HG02943 (cell line): Measurements from ENCODE around the gene MAGOHB.
"Not testable (repeated sequence)": the region's sequence is repeated elsewhere in the genome, so short reads cannot be mapped to it uniquely, and the experiment has no call there.

Experiments used
- ATAC-seq: cut with Tn5 transposase; IDR thresholded peaks from one replicate; pipeline ENCODE4 v1.9.1; 2021; ENCODE audit warnings: mild to moderate bottlenecking, low read depth, moderate library complexity; ENCODE audit not compliant: unreplicated experiment

Gene MAGOHB

DNA sequence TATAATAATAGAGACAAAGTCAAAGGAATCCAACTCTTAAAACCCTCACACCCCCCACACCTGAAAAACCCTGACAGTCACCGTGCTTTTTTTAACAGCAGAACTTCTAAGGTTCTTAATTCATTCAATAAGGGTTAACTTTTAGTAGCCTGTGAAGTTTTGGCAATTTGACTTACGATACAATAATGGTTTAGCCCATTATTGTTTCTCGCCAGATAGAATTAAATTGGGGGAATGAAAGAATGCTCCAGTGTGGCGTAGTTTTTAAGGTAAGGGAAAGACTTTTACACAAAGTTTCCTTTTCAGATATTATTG lies 604 bp upstream of the MAGOHB start:
- no peak for ATAC-seq

DNA sequence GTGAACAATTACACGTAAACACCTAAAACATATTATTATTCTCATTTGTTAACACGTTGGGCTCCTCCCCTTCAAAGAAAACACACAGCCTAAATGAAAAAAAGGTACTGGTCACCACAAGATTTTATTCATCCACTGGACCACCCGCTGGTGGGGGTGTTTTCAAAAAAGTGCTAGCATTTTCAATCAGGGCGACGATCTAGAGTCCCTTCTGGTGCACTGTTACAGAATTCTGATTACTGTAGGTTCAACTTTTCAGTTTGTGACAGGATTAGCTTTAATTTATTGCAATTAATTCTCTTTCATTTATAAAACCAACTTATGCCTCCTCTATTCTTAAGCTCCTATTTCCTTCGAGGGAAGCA lies 443 bp downstream of the MAGOHB start:
- ATAC-seq, result peak; percentile 27

DNA sequence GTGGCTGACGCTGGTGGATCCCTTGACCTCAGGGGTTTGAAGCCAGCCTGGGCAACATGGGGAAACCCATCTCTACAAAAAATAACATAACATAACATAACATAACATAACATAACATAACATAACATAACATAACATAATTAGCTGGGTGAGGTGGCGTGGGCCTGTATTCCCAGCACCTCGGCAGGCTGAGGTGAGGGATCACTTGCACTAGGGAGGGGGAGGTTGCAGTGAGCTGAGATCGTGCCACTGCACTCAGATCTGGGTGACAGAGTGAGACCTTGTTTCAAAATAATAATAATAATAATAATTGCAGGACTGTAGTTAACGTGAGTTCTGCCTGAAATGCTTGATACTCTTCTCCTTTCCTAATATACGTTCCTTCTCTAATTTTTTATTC lies 1.3 kb downstream of the MAGOHB start:
- no peak for ATAC-seq

DNA sequence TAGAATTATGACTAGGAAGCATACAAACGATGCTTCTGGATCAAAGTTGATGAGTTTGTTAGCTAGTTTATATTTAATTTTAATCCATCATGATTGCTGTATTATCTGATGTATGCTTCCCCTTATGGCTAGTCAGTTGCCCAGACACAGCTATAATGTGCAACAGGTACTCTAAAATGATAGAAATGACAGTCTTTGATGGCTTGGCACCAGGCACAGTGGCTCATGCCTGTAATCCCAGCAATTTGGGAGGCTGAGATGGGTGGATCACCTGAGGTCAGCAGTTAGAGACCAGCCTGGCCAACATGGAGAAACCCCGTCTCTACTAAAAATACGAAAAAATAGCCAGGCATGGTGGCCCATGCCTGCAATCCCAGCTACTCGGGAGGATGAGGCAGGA lies 2.2 kb downstream of the MAGOHB start:
- ATAC-seq, result not testable (repeated sequence)

GRCh38 chr12:10610188-10610587 lies 3.2 kb downstream of the MAGOHB start:
- ATAC-seq, result no peak

GRCh38 chr12:10607885-10608458 lies 5.4 kb downstream of the MAGOHB start:
- no peak for ATAC-seq

GRCh38 chr12:10601860-10602259 lies 11.5 kb downstream of the MAGOHB start:
- ATAC-seq, result no peak

- no peak for ATAC-seq
These were observed 12.4 kb downstream of the MAGOHB start for GRCh38 chr12:10600988-10601387.

DNA sequence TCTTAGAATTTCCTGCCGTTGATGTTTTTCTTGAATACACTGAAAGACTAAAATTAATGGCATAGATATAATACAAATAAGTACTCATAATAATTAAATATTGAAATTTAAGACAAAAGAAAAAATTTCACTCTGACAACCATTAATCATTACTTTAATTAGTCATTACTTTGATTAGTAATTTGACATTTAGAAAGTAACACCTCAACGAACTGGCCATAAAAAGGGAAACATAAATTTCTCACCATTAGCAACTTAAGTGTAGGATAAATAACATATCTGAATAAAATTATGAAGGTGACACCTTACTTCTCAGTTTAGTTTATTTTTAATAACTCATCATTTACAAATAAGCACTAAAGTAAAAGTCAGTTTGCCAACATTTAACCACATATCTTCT lies 17.5 kb downstream of the MAGOHB start:
- no peak for ATAC-seq

DNA sequence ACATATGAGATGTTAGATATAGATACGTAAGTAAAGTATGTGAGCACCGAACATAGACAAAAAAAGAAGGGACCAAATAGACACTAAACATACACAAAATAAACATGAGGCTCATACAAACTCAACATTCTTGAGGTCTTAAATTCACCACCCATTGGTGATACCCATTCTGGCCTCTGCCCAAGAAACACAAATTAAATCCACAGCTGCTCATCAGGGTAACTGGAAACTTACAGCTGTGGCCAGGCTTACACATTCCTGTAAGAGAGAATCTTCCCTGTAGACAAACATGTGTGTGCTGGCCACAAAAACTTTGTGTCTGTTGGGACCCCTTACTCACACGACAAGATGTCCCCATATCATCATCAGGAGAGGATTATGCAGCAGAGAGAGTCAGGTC lies 22.4 kb downstream of the MAGOHB start:
- ATAC-seq, result no peak

GRCh38 chr12:10584415-10584814 lies 29.0 kb downstream of the MAGOHB start:
- no peak for ATAC-seq

DNA sequence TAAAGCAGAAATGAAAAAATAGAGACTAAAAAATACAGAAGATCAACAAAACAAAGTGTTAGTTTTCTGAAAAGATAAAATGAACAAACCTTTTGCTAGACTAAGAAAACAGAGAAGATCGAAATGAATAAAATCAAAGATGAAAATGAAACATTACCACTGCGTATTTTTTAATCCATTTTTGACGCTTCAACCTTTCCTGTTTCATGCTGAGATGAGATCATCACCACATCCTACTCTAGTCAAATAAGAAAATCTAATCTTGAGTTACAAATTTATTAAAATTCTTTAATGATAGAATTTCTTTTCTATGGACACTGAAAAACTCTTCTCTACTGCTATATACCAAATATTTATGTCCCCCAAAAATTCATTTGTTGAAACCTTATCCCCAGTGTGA lies 30.7 kb downstream of the MAGOHB start:
- ATAC-seq, result no peak

- not testable (repeated sequence) for ATAC-seq
These were observed 31.3 kb downstream of the MAGOHB start for GRCh38 chr12:10582133-10582532.

- ATAC-seq, result no peak
These were observed 39.1 kb downstream of the MAGOHB start for GRCh38 chr12:10574307-10574706.

GRCh38 chr12:10572021-10572490 lies 41.4 kb downstream of the MAGOHB start:
- not testable (repeated sequence) for ATAC-seq

DNA sequence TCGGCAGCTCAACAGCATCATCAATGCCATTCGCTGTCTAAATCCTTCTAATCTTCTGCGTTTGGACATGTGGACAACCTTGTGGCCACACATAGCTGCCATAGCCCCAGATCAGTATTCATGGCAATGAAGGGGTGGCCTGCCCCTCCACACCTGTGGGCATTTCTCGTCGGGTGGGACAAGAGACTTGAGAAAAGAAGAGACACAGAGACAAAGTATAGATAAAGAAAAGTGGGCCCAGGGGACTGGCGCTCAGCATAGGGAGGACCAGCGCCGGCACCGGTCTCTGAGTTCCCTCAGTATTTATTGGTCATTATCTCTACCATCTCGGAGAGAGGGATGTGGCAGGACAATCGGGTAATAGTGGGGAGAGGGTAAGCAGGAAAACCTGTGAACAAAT lies 42.3 kb downstream of the MAGOHB start:
- ATAC-seq, result no peak

DNA sequence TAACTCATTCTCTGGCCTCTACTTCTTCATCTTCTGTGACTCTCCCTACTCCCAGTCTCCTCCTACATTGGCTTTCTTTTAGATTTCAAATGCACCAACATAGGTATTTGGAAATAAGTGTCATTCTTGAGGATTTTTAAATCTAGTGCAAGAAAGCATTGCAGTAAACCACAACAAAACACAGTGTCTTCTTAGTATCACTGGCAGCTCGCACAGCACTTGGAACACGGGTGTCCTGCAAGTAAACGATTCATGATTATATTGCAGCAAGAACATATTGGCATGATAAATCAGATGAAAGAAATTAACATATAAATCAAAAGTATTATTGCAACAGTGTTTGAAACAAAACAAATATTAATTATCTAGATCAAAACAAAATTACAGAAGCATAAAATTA lies 45.6 kb downstream of the MAGOHB start:
- ATAC-seq, result no peak

DNA sequence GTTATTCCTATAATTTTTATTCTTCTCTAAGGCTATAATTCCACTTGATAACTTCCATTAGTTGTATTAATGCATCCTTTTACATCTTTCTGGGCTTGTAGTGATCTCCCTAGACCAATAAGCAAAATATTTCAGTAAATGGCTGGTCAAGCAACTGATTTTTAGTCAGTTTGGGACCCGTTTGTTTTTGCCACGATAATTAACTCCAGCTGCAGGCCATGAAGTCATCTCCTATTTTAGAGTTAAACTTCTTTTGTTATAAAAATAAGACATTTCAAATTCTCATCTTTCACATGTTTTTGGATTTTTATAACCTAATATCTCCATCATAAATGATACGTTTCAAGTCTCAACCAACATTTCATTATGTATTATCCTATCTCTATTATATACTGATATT lies 49.4 kb downstream of the MAGOHB start:
- ATAC-seq, result no peak

DNA sequence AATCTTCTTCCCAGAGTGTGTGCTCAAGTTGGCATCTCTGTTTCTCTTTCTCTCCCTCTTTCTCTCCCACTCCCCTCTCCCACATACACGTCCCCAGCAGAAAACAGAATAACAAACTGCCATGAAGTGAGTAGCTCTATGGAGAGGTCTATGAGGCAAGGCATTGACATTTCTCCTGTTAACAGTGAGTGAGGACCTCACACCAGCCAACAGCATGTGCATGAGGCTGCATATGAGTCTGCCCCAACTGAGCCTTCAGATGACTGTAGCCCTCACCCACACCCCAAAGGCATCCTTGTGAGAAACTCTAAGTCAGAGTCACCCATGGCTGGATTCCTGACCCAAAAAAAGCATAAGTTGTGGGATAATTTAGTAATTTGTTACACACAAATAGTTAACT lies 50.4 kb downstream of the MAGOHB start:
- no peak for ATAC-seq

DNA sequence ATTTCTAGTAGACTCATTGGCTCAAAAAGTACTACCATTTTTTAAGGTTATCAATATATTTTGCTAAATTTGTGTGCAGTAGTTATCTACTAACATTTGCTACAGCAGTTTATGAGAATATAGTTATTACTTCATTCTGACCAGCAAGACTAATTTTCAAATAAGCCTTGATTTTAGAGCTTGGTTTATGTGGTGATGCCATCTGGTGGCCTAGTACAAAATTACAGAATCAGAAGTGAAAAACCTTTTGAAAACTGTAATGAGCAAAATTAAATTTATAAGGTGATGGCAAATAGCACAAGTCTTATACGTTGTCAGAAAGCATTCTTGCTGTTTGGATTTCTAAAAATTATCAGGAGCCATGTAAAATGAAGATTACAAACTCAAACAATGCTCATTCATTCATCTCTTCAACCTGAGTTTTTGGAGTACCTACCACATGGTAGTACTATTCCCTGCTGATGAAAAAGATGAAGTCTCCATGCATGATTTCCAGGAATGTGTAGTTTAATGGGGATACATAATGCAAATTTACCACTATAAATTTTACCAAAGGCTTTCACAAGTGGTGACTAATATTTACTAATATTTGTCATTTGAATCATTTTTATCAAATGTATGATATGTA lies 51.0 kb downstream of the MAGOHB start:
- ATAC-seq, result no peak

DNA sequence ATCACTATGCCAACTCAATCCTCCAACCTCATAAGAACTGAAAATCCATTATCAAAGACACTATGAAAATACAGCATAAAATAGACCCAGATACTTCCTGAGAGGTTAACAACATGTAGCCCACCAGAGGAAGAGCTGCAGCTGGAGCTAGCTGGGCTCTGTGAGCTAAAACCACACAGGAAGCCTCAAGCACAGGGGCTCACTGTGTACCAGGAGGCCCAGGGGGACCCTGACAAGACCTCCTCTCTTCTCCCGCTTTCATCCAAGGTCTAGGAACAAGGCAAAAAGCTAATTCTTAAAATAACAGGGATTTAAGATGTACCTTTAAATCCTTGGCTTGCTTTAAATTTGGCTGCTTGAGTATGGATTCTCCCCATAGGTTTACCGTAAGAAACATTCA lies 54.2 kb downstream of the MAGOHB start:
- no peak for ATAC-seq

- no peak for ATAC-seq
These were observed 54.6 kb downstream of the MAGOHB start for GRCh38 chr12:10558789-10559188.

- no peak for ATAC-seq
These were observed 55.1 kb downstream of the MAGOHB start for GRCh38 chr12:10558301-10558700.
